ENCODE data around the gene PODXL2. TPM values are rescaled to one million over a fixed set of nuclear protein-coding genes. Genes with fewer than 3 reads are reported as not detected.

Gene PODXL2
- total and polyA plus RNA-seq, 2 of the 8 experiments (the other 6 are each of a cell fraction or from before 2014, with no cell fraction given), result 27.6 to 31.6 TPM

DNA sequence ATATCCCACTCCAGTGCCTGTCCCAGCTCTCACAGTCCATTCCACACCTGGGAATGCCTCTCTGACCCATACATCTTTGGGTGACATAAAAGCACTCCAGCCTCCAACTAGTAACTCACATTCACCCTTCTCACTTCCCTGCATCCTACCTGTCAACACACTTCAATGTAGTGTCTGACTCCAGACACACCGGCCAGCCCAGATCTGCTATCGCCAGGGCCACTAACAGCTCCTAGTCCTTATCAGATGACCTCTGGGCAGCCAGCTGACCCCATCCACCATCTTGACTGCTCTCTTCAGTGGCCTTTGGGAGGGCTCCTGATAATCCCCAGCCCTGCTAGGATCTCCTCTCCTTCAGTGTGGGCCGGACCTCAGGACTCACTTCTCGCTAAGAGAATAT, 33.7 kb upstream of the PODXL2 start (continued):
- no peak for TF ChIP-seq RNF2 (IDR thresholded peaks at IDR 0.05; ENCODE audit: borderline replicate concordance, low read depth, low read length, missing control alignments, poor library complexity, severe bottlenecking)
- TF ChIP-seq EZH2 (IDR thresholded peaks at IDR 0.05; ENCODE audit: low read depth, low read length, severe bottlenecking), result no peak
- no peak for TF ChIP-seq SIN3A (conservative IDR thresholded peaks at IDR 0.05 in 1 of 2, IDR thresholded peaks at IDR 0.05 in 1 of 2; ENCODE audit: low read depth in 1 of 2, low read length in 2 of 2)

Data from H1 (cell line).